GM18870 (cell line): Measurements from ENCODE around the gene DMWD.
"Not testable (repeated sequence)": the region's sequence is repeated elsewhere in the genome, so short reads cannot be mapped to it uniquely, and the experiment has no call there.

ENCODE experiments used
- ATAC-seq: cut with Tn5 transposase; IDR thresholded peaks from one replicate; pipeline ENCODE4 v1.9.1; 2021; ENCODE audit warnings: moderate library complexity; ENCODE audit not compliant: unreplicated experiment

DMWD gene

DNA sequence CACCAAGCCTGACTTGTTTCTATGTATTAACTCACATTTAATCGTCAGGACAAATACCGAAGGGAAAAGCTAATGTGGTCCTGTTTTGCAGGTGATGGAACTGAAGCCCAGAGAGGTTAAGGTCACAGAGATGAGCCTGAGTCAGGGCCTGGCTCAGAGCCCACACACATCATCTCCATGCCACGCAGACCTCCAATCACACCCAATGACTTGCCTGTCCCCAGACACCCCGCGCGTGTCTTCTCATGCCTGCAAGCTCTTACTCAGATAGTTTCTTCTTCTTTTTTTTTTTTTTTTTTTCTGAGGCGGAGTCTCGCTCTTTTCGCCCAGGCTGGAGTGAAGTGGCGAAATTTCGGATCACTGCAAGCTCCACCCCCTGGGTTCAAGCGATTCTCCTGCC, 40.0 kb downstream of the DMWD start:
- no peak for ATAC-seq

DNA sequence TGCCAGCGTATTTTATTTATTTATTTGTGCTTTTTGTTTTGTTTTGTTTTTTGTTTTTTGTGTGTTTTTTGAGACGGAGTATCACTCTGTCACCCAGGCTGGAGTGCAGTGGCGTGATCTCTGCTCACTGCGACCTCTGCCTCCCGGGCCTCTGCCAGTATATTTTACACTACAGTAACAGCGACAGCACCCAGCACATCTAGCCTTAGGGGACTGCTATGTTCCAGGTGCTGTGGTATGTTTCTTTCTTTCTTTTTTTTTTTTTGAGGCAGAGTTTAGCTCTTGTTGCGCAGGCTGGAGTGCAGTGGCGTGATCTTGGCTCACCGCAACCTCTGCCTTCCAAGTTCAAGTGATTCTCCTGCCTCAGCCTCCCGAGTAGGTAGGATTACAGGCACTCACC, 41.2 kb downstream of the DMWD start:
- not testable (repeated sequence) for ATAC-seq

DNA sequence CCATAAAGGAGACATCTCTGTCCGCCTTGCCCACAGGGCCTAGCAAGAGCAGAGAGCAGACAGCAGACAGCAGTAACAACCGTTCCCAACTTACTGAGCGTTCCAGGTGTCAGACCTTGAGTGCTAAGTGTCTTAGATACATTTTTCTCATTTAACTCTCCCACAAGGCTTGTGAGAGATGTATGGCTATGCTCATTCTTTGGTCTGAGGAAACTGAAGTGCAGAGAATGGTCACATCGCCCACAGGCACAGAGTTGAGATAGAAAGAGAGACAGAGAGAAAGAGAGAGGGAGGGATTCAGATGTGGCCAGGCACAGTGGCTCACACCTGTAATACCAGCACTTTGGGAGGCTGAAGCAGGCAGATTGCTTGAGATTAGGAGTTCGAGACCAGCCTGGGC, 45.1 kb downstream of the DMWD start:
- ATAC-seq = no peak

DNA sequence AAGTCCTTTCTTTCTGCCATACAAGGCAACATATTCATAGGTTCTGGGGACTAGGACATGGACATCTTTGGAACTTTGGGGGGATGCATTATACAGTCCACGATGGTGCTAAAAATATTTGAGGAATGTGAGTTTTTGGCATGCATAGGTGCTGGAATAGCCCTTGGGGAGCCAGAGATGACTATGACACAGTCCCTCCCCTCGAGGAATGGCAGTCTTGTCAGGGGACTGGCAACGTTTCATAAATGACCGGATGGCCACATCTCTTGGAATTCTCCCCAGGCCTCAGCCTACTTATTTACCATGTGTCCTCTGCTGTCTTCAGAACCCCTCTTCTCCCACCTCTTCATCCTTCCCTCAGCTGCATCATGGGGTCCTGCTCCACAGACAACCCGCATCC, 45.8 kb downstream of the DMWD start:
- ATAC-seq = no peak

DNA sequence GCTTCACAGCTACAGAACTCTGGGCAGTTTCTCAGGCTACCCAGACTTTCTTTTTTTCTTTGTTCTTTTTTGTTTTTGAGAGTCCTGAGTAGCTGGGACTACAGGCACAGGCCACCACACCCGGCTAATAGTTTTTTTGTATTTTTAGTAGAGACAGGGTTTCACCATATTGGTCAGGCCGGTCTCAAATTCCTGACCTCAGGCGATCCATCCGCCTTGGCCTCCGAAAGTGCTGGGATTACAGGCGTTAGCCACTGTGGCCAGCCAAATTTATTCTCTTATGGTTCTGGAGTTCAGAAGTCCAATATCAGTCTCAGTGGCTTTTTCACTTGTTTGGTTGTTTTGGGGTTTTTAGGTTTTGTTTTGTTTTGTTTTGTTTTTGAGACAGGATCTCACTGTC, 47.0 kb downstream of the DMWD start:
- no peak for ATAC-seq

DNA sequence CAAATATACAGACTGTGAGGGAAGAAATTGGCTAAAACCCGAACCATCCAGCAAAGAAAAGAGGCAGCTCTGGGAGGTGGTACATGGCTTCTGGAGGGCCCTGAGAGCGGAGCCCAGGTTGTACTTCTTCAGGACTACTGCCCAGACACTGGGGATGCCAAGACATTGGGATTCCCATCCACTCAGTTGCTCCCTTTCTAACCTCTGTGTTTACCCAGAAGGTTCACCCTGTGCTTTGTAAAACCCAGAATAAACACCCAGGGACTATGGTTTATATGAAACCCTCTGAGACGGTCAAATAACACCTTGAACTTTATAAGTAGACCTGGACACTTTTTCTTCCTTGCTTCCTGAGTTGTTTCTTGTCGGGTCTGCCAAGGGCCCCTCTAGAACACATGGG, 49.7 kb downstream of the DMWD start:
- no peak for ATAC-seq

DNA sequence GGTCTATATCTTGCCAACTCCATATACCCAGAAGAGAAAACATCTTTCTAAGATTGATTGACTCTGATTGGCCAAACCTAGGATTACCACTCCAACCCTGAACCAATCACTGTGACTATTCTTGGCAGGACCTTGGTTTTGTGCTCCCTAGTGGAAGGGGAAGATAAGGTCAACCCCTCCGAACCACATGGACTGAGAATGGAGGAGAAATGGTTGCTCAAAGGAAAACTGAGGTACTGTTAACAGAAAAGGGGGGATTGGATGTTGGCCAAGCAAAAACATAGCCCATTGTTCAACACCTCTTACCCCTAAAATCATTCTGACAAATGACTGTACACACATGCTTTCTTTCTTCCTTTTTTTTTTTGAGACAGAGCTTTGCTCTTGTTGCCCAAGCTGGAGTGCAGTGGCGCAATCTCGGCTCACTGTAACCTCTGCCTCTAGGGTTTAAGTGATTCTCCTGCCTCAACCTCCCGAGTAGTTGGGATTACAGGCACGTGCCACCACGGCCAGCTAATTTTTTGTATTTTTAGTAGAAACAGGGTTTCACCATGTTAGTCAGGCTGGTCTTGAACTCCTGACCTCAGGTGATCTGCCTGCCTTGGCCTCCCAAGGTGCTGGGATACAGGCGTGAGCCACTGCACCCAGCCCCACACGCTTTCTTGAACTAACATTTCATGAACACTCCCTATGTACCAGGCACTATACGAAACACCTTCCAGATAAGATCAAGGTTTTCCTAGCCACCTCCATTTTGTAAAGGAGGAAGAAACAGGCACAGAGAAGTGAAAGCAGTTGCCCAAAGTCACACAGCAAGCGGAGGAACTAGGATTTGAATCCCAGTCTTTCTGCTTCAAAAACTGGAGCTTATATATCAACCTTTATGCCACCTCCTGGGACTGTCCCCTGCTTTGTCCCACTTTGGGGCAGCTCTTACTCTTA, 52.9 kb downstream of the DMWD start:
- ATAC-seq = no peak

DNA sequence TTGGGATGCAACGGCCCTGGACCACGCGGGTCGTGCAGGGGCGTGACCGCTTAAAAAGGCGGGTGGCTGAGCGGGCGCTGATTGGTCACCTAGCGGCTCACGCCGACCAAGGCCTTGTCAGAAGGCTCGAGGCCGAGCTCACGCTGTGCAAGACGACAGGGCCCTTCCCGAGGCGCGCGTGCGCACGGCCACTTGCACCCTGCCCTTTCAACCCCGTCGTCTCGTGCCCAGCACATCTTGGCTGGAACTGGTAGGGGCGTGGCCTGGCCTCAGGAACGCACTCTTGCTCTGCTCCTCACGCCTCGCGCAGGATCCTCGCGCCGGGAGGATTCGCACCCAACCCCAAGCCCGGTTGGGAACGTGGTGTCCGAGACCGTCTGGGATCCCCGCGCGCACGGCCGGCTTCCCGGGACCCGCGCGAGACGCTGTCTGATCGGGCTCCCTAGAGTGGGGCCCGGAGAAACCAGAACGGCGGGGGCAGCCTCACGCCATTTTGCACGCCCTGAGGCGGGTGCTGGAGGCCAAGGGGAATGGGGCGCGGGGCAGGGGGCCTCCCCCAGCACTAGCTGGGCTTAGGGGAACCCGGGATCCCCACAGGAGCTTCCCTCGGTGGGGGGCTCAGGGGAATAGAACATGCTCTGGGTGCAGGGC, 59.4 kb downstream of the DMWD start, which contains the start of gene MEIOSIN:
TSS of gene MEIOSIN (plus strand) at position 280 of the 651 bp plus-strand sequence. CDS start 1,938 bp downstream, outside the sequence.
- ATAC-seq = no peak
